Stimulated activated CD4-positive, alpha-beta T cell treated with anti-CD3 and anti-CD28 coated beads, Interleukin-4, amount 100 ng/mL, for 24 hours (primary cell): ENCODE results near the gene TBCK.

Experiments used
- DNase-seq: peaks from one replicate; pipeline ENCODE4 v3.0.0-alpha.2; 2020

Gene TBCK

DNA sequence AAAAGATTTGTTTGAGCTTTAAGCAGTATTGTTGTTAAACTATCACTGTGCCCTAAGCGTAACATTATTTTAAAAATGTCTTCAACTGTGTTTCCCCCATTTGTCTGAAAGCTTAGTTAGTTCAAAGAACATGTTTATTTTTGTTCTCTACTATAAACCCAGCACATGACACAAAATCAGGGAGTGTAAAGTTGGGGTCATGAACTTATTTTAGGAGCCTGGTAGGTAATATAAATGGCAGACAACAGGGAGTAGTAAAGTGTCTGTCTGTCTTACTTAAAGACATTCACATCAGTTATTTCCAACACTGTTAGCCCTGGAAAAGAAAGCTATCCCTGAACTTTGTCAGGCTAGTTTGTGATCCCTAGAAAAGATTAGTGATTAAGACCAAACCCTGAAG lies 4.2 kb upstream of the TBCK start:
- no peak for DNase-seq

DNA sequence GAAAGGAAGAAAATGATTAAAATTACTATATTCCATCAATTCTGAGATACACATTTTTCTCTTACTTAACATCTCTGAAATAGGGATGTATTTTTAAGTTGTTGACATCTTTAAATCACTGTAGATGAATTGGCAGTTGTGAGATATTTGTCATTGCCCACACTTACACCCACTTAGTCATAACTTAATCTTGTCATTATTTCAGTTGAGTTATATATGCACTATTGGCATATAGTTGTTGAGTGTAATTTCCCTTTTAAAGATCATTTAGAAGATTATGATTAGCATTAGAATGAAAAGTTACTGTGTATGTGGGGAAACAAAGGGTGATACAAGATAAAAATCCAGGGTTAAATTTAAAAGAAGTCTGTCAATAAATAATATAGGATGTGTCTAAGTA lies 2.5 kb upstream of the TBCK start:
- DNase-seq = no peak

DNA sequence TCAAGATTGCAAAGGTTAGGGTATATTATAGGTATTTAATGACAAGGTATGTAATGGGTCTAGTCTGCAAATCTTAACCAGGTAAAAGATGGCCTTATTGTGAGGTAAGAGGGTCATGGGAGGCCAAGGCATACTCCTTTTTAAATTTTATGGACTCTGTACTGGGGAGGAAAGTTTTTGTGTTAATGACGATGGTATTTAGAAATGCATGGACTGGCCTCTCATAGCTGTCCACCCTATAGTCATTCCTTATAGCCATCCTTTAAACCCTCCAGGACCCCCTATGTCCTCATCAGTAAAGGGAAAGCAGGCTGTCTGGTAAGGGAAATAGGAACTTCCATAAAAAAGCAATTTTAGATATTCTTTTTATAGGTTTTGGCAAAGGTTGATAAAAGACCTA lies 1.8 kb upstream of the TBCK start:
- DNase-seq = no peak

DNA sequence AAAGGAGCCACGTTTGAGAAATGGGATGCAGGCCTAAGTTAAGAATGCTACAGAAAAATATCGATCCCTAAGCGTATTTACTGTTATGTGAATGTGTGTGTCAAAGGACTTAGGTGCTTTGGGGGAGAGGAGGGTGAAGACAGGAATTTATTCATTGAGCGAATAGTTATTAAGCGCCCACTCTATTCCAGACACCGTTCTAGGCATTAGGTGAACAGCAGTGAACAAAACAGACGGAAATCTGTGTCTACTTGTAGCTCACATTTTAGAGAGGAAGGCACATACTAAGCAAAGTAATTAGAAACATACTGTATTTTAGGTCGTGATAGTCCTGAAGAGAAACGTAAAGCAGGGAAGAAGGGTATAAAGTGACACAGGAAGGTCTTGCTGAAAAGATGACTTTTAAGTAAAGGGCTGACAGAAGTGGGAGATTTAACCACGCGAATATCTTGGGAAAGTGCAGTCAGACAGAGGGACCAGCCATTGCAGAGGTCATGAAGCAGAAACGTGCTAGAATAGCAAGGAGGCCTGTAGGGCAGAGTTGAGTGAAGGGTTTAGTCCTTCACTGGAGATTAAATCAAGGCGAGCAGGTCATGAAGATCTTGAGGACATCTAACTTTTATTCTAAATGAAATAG lies 882 bp upstream of the TBCK start:
- peak; percentile 10 for DNase-seq

DNA sequence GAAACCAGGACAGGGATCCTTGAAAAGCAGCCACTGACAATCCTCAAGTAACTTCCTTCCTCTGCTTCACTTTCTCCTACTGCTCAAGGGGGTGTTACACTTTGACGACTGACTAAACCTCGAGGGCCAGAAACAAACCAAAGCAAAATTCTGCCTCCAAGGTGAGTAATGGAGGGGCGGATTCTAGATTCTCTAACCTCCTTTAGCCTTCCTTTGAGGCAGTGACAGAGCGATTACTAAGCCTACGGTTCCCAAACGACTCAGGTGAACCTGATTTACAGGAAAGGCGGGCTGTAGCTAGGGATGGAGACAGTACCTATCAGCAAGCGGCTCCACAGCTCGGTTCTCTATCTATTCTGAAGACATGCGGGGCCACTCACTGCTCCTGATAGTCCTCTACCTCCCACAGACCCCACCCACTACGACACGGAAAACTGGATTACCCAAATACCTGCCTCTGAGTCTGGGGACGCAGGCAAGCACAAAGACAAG lies 487 bp downstream of the TBCK start:
- peak; percentile 66 for DNase-seq

DNA sequence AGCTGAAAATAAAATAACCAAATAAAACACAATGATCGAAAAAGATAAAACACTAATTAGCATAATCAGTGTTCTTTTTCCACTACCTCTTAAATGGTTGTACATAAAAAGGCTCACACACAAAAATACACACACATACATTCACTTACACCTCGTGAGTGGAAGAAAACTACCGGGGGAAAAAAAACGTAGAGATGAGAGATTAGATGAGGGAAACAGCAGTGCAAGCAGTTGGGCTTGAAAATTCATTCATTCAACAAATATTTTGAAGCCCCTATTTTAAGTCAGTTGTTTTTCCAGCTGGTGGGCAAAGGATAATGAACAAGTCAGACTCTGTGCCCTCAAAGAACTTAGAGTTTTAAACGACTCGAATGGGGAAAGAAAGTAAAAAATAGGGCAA lies 1.0 kb downstream of the TBCK start:
- DNase-seq = no peak

DNA sequence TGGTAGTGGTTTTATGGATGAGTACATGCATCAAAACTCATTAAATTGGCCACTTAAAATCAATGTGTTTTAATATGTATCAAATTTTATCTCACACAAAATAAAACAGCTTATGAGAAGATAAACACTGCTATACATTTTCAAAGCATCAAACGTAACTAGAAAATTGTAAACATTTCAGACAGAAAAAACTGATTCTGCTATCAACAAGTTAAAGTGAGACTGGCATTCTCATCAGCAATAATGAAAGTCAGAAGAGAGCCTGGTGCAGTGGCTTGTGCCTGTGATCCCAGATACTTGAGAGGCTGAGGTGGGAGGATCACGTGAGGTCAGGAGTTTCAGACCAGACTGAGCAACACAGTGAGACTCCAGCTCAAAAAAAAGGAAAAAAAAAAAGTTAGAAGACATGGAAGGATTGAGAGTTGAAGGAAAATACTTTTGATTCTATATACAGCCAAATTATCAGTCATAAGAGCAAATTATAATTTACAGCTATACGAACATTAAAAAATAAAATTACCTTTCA lies 2.9 kb downstream of the TBCK start:
- no peak for DNase-seq

DNA sequence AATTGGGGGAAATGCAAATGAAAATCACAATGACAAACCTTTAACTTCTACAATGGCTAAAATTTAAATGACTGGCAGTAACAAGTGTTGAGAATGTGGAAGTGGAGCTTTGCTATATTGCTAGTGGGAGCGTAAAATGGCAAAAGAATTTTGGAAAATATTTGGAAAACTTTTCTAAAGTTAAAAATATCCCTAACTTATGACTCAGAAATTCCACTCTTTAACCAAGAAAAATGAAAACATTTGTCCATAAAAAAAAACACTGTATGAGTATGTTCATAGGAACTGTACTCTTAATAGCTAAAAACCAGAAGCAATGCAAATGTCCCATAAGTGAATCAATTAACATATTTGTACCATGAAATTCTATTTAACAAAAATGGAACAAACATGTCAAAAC lies 3.6 kb downstream of the TBCK start:
- no peak for DNase-seq

DNA sequence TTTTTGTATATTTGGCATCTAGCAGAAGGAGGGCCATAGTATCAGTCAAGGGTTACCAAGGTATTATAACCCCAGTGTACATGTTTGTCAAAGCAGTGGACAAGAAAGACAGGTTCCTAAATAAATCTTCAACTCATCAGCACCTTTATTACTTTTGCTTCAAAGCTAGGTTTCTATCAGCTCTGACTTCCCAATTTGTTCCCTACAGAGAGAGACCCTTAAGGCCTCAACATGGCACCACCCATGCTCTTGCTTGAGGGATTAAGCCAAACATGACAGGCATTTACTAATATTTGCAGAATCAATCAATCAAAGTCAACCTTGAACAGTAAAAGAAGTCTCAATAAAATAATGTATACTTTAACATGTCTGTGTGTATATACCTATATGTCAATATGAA lies 9.4 kb downstream of the TBCK start:
- no peak for DNase-seq

DNA sequence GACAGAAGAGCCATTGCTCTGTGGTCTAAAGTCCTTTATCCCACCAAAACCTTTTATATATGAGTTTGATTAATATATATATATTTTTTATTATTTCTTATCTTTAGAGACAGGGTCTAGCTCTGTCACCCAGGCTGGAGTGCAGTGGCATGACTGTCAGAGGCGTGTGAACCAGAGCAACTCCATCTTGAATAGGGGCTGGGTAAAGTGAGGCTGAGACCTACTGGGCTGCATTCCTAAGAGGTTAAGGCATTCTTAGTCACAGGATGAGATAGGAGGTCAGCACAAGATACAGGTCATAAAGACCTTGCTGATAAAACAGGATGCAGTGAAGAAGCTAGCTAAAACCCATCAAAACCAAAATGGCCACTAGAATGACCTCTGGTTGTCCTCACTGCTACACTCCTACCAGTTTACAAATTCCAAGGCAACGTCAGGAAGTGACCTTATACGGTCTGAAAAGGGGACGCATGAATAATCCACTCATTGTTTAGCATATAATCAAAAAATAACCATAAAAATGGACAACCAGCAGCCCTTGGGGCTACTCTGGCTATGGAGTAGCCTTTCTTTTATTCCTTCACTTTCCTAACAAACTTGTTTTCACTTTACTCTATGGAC lies 10.5 kb downstream of the TBCK start:
- no peak for DNase-seq

DNA sequence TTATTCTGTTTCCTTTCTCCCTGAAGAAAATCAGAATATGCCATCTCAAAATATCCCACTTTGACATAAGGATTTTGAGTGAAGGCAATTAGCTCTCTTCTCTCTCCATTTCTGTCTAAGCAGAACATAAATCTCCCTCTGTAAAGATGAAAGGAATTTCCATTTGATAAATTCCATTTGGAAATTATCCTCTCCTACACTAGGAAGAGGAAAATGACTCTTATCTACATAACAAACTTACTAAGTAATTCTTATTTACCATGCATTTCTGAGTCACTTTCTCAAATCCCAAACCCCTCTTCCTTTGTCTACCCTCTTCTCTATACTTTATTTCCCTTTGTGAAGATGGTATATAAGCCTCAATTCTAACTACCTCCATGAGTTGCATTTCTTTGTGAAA lies 11.4 kb downstream of the TBCK start:
- no peak for DNase-seq

DNA sequence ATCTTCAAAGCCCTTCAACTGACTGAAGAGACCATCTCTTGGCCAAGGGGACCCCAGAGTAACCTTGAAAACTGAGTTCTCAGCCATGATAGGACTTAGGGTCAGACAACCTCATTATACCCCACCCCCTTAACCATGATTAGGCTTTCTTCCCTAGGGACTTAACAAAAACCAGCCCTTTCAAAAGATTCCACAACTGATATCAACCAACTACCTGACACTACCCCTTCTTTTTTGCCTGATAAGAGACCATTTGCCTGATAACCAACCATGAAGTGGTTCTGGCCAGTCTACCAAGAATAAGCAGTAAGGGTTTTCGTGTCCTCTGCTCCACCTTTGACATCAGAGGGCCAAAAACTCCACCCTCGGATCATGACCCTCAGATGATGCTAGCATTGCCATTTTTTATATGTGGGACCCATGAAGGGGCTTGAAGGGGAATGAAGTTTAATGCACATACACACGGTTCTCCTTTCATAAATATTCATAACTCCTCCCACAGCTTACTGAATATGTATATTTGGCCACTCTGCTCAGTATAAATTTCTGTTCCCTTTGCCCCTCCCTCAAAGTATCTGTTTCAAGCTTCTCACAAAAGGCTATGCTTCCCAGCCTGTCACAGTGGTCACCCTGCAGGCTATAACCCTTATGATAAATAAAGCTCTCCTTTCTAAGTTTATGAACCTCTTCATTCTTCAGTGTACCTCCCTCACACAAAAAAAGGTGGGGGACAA lies 12.3 kb downstream of the TBCK start:
- no peak for DNase-seq

DNA sequence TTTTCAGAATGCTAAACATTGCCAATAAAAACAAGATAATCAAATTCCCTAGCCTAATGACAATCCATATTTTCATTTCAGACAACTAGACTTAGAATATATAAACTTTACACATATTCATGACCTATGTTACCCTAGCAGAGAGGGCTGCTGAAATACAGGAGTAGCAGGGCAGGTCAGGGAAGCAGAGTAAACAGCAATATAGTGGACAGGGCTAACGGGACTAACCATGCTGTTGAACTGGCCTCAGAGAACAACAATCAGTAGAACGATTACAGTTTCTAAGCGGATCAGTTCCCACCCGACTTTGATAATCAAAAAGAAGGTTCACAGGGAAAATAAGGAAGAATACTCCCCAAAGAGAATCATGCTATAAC lies 14.0 kb downstream of the TBCK start:
- DNase-seq = no peak

DNA sequence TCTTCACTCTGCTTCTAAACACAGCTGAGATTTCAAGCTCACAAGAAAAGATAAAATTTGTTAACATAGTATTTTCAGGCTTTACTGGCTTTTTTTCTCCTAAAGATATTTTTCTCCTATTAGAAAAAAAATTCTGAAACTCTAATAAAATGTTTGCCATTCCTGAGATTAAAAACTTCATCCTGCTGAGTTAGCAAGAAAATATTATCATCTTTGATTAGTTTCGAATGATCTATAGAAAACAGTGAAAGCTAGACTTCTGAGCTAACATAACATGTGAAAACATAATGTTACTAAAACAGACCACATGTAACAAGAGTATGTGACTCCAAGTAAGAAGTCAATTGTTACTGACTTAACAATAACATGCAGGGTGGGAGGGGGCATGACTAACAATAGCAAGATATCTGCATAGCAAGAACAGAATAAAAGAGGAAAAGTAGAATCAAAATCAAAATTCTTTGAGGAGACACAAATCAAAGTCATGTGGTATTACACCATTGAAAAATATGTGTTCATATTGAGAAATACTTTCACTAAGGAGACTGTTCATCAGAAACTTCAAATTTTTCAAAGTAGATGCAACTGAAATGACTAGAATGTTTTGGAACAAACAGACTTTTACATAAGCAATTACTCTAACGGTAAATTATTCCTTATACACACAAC lies 14.5 kb downstream of the TBCK start:
- DNase-seq = no peak

DNA sequence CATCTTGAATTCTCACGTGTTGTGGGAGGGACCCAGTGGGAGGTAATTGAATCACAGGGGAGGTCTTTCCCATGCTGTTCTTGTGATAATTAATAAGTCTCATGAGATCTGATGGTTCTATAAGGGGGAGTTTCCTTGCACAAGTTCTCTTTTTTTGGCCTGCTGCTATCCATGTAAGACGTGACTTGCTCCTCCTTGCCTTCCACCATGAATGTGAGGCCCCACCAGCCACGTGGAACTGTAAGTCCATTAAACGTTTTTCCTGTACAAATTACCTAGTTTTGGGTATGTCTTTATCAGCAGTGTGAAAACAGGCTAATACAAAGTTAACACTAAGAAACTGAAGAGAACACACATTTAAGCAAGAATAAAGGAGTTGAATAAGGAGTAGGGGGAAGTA lies 16.0 kb downstream of the TBCK start:
- DNase-seq = no peak

DNA sequence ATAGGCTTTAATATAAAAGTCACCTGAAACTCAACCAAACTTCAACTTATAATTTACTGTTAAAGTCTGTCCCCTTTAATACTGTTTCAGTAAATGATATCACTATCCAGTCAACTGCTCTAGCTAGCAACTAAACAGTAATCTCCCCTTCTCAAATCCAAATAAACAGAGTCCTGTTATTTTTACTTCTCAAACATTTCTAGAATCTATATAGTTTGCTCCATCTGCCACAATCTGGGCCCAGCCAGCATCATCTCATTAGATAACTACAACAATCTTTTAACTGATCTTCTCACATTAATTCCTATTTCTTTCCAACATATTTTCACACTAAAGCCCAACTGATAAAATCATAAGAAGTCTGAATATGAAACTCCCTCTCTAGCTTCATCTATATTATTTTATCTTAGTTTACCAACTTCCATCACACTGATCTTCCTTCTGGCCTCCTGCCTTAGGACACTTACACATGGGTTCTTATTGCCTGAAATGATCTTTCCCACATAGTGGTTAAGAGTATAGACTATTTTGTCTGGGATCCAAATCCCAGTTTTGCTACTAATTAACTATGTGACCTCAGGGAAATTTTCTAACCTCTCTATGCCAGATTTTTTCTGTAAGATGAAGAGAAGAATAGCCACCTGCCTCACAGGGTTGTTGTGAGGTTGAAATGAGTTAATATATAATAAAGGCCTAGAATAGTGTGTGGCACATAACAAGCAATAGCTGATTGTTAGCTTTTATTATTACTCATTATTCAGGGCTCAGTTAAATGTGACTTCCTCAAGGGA lies 18.6 kb downstream of the TBCK start:
- DNase-seq = no peak

DNA sequence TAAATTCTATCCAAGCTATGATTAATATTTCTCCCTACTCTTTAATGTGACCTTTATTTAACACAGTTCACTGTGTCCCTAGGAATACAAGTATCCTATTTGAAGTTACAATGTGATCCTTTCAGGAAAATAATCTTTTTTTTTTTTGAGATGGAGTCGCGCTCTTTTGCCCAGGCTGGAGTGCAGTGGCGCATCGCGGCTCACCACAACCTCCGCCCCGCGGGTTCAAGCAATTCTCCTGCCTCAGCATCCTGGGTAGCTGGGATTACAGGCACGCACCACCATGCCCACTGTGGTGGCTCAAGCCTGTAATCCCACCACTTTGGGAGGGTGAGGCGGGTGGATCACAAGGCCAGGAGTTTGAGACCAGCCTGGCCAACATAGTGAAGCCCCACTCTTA lies 21.9 kb downstream of the TBCK start:
- DNase-seq = no peak

DNA sequence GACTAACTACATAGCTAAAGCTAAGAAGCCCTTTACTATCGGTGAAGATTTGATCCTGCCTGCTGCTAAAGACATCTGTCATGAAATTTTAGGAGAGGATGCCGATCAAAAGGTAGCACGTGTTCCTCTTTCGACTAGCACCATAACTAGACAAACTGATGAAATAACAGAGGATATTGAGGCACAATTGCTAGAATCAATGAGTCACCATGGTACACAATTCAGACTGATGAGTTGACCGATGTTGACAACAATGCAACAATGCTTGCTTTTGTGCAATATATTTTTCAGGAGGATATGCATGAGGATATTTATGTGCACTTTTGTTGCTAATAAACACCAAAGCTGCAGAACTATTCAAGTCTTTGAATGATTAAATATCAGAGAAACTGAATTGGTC lies 24.3 kb downstream of the TBCK start:
- DNase-seq = no peak

DNA sequence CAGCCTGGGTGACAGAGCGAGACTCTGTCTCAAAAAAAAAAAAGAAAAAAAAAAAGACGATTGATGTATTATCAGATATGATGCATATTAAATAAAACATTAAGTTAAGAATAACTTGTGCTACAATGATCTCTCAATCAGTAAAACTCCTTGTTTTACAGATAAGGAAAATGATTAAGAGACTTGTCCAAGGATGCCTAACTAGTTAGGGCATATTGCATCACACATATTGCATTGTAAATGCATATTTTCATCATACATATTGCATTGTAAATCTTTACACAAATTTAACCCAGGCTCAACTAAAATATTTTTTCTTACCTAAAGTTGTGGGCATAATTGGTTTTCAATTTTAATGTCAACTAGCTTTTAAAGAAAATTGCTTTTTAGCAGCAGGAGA lies 26.3 kb downstream of the TBCK start:
- DNase-seq = no peak

DNA sequence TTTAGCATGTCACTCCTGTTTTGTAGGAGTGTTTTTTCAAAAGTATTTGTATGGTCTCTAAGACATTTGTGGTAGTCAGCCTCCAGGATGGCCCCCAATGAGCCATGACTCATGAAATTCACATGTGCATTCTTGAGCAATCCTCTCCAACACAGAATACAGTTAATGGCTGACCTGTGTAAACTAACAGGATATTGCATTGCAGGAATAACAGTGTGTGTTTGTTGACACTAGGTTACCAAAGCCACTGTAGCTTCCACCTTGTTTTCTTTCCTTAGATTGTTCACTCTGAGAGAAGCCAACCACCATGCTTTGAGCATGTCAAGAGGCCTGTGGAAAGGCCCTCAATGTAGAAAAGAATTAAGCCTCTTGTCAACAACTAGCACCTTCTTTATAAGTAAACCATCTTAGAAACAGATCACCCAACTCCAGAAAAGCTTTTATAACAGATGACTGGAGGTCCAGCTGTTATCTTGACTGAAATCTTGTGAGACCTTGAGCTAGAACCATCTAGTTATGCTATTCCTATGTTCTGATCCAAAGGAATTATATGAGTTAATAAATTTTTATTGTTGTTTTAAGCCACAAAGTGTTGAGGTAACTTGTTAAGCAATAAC lies 28.5 kb downstream of the TBCK start:
- no peak for DNase-seq

DNA sequence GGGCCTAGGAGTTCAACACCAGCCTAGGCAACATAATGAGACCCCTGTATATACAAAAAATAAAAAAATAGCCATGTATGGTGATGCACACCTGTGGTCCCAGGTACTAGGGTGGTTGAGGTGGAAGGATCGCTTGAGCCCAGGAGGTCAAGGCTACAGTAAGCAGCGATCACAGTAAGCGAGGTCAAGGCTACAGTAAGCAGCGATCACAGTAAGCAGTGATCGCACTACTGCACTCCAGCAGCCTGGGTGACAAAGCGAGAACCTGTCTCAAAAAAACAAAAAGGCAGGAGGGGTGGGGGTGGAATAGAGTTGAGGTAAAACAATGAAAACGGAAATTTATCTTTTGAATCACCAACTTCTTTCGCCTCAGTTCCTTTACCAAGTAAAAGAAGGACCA lies 29.4 kb downstream of the TBCK start:
- DNase-seq = no peak

DNA sequence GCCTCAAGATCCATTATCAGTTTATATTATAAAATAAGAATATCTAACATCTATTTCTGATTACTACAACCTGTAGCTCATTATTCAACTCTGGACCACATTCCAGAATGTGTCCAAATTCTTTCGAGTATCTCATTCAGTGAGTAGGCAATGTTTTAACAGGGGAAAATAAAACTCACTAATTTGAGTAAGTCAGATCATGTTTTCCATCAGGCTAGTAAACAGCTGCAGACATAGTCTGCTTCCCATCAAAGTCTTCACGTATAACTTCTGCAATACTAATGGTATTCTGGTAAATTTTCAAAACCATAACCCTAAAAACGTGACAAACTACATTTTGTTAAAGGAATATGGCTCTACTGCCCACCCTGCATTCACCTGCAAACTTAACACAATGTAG lies 31.8 kb downstream of the TBCK start:
- DNase-seq = no peak
